HG03135 (cell line): ENCODE data around the gene TRAPPC3.

Experiments
- ATAC-seq: cut with Tn5 transposase; IDR thresholded peaks from one replicate; pipeline ENCODE4 v1.9.1; 2021; ENCODE audit warnings: mild to moderate bottlenecking, moderate library complexity; ENCODE audit not compliant: unreplicated experiment

The TRAPPC3 gene

GRCh38 chr1:36087233-36088123 lies 61.8 kb downstream of the TRAPPC3 start:
- no peak for ATAC-seq
